HEK293 (cell line): Measurements from ENCODE around the gene MYH6.
"Not testable (repeated sequence)": the region's sequence is repeated elsewhere in the genome, so short reads cannot be mapped to it uniquely, and the experiment has no call there.

ENCODE experiments used
- CTCF ChIP-seq: fragments of 450-650 bp; formaldehyde crosslinking; IDR thresholded peaks from 2 replicates; pipeline ENCODE4 v1.5.1; 2016; ENCODE audit warnings: missing biosample characterization, missing genetic modification characterization
- HOXD13 ChIP-seq: sonication (generic); formaldehyde crosslinking; IDR thresholded peaks from 2 replicates; pipeline ENCODE4 v1.8.0; 2022; ENCODE audit warnings: missing genetic modification reagents, borderline replicate concordance
- PRDM10 ChIP-seq: fragments of 450-650 bp; formaldehyde crosslinking; IDR thresholded peaks from 2 replicates; pipeline ENCODE4 v1.5.1; 2016; ENCODE audit warnings: missing biosample characterization, missing genetic modification characterization
- ZNF140 ChIP-seq: fragments of 450-650 bp; formaldehyde crosslinking; IDR thresholded peaks from 2 replicates; pipeline ENCODE4 v1.5.1; 2016; ENCODE audit warnings: missing biosample characterization, missing genetic modification characterization
- ZNF514 ChIP-seq: fragments of 450-650 bp; formaldehyde crosslinking; IDR thresholded peaks from 2 replicates; pipeline ENCODE4 v1.5.1; 2016; ENCODE audit warnings: missing biosample characterization, missing genetic modification characterization
- ZNF629 ChIP-seq: fragments of 450-650 bp; formaldehyde crosslinking; IDR thresholded peaks from 2 replicates; pipeline ENCODE4 v1.5.1; 2017; ENCODE audit warnings: missing biosample characterization, missing genetic modification characterization

- TF ChIP-seq CTCF (tag by site-specific recombination); ZNF514; HOXD13 (CRISPR knock-in tag); ZNF140 (tag by site-specific recombination); PRDM10 (tag by site-specific recombination); ZNF629: not testable (repeated sequence)
Observed at GRCh38 chr14:23386266-23386657, 21.8 kb downstream of the MYH6 start.
